Upper lobe of left lung (tissue), 4 donors: ENCODE measurements around the gene TBC1D5.

Experiments used
- CTCF ChIP-seq, 6 experiments: fragments of 450-650 bp in 4 of 6; fragments of 200-600 bp in 2 of 6; sonication (generic) in 2 of 6; IDR thresholded peaks; one replicate each; pipeline ENCODE4 v1.5.1; 2016 to 2019; ENCODE audit warnings: antibody characterized with exemption in 6 of 6
- POLR2A ChIP-seq, 4 donors: fragments of 450-650 bp; IDR thresholded peaks; one replicate each; pipeline ENCODE4 v1.5.1; 2016 to 2017; ENCODE audit warnings: antibody characterized with exemption in 4 of 4, mild to moderate bottlenecking in 2 of 4
- POLR2AphosphoS5 ChIP-seq, 2 donors: sonication (generic); formaldehyde crosslinking; IDR thresholded peaks; one replicate each; pipeline ENCODE4 v1.5.1; 2017; ENCODE audit warnings: antibody characterized with exemption in 2 of 2

DNA sequence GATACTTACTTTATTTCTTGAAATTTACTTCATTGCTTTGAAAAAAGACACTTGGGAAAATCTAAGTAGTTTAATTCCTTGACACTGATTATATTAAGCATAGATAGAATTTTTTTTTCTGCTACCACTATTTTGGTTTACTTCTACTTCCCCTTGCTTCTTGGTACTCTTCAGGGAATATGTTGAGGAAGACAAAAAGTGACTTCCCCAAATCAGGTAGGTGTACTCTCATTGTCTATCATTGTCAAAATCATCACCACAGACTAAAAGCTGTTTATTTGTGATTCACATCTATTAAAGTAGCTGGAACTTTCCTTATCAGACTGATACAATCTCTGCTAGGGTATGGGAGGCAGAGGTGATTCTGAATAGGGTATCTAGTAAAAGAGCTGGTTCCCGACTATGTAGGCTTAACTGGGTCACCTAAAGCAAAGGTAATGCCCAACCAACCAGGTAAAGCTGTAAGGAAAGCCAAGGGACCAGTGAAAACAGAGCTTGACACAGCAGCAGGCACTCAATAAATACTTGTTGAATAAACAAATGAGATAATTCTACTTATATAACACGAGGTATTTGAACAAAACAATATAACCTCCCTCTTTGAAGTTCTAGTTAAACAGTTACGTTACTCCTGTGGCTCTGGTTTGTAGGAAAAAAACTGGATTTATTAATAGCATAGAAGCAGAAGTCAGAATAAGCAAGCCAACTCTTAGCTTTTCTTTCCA lies 510.7 kb downstream of the TBC1D5 start:
- TF ChIP-seq POLR2A (IDR thresholded peaks at IDR 0.05) (no peak), CTCF (IDR thresholded peaks at IDR 0.05) (no peak), POLR2AphosphoS5 (IDR thresholded peaks at IDR 0.05) (no peak)
